ENCODE results near the gene SUFU. TPM values are rescaled to one million over a fixed set of nuclear protein-coding genes. Genes with fewer than 3 reads are reported as not detected.

The SUFU gene
- total RNA-seq, 1 experiment from 2014 or later = 13.1 TPM

DNA sequence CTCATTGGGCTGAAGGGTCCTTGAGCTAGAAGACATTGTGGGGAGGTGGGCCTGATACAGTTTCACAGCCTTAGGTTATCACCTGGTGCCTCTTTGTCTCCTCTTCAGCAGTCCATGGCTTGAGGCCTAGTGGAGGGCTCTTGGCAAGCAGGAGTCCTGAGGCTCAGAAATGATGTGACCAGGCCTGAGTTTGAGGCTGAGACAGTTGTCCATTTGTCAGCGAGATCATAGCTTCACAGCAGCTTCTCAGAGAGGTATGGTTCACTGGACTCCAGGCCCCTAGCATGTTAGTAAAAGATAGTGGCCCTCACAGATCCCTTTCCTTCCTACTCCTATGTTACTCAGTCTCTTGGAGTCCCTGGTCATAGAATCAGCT lies 19.1 kb downstream of the SUFU start:
- DNase-seq (ENCODE audit: low spot score) (no peak), ATAC-seq (no peak)
- TF ChIP-seq GABPB1 (CRISPR knock-in tag; IDR thresholded peaks at IDR 0.05) (no peak), ZNF138 (CRISPR knock-in tag; conservative IDR thresholded peaks at IDR 0.05) (no peak), NR3C1 (CRISPR knock-in tag; conservative IDR thresholded peaks at IDR 0.05; ENCODE audit: low read depth) (no peak), NR2C2 (CRISPR knock-in tag; IDR thresholded peaks at IDR 0.05) (no peak), ZNF423 (CRISPR knock-in tag; IDR thresholded peaks at IDR 0.05) (no peak), MYBL2 (CRISPR knock-in tag; IDR thresholded peaks at IDR 0.05) (no peak), FOXJ3 (CRISPR knock-in tag; IDR thresholded peaks at IDR 0.05; ENCODE audit: borderline replicate concordance) (no peak), TP53 (CRISPR knock-in tag; IDR thresholded peaks at IDR 0.05) (no peak), ELF4 (CRISPR knock-in tag; IDR thresholded peaks at IDR 0.05; ENCODE audit: low read depth) (no peak), IRF2 (CRISPR knock-in tag; IDR thresholded peaks at IDR 0.05; ENCODE audit: borderline replicate concordance, low read depth) (no peak), CREB1 (CRISPR knock-in tag; IDR thresholded peaks at IDR 0.05) (no peak), RORB (CRISPR knock-in tag; IDR thresholded peaks at IDR 0.05) (no peak)
- TF ChIP-seq, protein P1, sequence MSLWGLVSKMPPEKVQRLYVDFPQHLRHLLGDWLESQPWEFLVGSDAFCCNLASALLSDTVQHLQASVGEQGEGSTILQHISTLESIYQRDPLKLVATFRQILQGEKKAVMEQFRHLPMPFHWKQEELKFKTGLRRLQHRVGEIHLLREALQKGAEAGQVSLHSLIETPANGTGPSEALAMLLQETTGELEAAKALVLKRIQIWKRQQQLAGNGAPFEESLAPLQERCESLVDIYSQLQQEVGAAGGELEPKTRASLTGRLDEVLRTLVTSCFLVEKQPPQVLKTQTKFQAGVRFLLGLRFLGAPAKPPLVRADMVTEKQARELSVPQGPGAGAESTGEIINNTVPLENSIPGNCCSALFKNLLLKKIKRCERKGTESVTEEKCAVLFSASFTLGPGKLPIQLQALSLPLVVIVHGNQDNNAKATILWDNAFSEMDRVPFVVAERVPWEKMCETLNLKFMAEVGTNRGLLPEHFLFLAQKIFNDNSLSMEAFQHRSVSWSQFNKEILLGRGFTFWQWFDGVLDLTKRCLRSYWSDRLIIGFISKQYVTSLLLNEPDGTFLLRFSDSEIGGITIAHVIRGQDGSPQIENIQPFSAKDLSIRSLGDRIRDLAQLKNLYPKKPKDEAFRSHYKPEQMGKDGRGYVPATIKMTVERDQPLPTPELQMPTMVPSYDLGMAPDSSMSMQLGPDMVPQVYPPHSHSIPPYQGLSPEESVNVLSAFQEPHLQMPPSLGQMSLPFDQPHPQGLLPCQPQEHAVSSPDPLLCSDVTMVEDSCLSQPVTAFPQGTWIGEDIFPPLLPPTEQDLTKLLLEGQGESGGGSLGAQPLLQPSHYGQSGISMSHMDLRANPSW (CRISPR knock-in tag; conservative IDR thresholded peaks at IDR 0.05; ENCODE audit: low read depth) = no peak
- TF ChIP-seq, protein P2, sequence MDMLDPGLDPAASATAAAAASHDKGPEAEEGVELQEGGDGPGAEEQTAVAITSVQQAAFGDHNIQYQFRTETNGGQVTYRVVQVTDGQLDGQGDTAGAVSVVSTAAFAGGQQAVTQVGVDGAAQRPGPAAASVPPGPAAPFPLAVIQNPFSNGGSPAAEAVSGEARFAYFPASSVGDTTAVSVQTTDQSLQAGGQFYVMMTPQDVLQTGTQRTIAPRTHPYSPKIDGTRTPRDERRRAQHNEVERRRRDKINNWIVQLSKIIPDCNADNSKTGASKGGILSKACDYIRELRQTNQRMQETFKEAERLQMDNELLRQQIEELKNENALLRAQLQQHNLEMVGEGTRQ (CRISPR knock-in tag; IDR thresholded peaks at IDR 0.05) = no peak
- TF ChIP-seq, protein P3, sequence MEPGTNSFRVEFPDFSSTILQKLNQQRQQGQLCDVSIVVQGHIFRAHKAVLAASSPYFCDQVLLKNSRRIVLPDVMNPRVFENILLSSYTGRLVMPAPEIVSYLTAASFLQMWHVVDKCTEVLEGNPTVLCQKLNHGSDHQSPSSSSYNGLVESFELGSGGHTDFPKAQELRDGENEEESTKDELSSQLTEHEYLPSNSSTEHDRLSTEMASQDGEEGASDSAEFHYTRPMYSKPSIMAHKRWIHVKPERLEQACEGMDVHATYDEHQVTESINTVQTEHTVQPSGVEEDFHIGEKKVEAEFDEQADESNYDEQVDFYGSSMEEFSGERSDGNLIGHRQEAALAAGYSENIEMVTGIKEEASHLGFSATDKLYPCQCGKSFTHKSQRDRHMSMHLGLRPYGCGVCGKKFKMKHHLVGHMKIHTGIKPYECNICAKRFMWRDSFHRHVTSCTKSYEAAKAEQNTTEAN (CRISPR knock-in tag; IDR thresholded peaks at IDR 0.05) = no peak
- TF ChIP-seq, protein P4, sequence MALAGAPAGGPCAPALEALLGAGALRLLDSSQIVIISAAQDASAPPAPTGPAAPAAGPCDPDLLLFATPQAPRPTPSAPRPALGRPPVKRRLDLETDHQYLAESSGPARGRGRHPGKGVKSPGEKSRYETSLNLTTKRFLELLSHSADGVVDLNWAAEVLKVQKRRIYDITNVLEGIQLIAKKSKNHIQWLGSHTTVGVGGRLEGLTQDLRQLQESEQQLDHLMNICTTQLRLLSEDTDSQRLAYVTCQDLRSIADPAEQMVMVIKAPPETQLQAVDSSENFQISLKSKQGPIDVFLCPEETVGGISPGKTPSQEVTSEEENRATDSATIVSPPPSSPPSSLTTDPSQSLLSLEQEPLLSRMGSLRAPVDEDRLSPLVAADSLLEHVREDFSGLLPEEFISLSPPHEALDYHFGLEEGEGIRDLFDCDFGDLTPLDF (CRISPR knock-in tag; IDR thresholded peaks at IDR 0.05) = no peak
- TF ChIP-seq, protein P5, sequence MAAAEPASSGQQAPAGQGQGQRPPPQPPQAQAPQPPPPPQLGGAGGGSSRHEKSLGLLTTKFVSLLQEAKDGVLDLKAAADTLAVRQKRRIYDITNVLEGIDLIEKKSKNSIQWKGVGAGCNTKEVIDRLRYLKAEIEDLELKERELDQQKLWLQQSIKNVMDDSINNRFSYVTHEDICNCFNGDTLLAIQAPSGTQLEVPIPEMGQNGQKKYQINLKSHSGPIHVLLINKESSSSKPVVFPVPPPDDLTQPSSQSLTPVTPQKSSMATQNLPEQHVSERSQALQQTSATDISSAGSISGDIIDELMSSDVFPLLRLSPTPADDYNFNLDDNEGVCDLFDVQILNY (CRISPR knock-in tag; IDR thresholded peaks at IDR 0.05) = no peak
- no peak overlapping the region for H3K27ac Mint-ChIP-seq
- POLR2A ChIA-PET = no interaction called here
- H3K27me3 Mint-ChIP-seq (ENCODE audit: low read depth) = no peaks in the 10 kb centered on the region
- H3K9me3 Mint-ChIP-seq = peaks cover 3% of the 10 kb centered on the region; the same call in 1 of the 2 replicates
- no peak overlapping the region for H3K4me3 Mint-ChIP-seq
- CTCF ChIA-PET = no interaction called here
- H3K36me3 Mint-ChIP-seq = peaks cover 3% of the 10 kb centered on the region; the same call in 1 of the 2 replicates
- H3K4me1 Mint-ChIP-seq = no peaks in the 10 kb centered on the region

DNA sequence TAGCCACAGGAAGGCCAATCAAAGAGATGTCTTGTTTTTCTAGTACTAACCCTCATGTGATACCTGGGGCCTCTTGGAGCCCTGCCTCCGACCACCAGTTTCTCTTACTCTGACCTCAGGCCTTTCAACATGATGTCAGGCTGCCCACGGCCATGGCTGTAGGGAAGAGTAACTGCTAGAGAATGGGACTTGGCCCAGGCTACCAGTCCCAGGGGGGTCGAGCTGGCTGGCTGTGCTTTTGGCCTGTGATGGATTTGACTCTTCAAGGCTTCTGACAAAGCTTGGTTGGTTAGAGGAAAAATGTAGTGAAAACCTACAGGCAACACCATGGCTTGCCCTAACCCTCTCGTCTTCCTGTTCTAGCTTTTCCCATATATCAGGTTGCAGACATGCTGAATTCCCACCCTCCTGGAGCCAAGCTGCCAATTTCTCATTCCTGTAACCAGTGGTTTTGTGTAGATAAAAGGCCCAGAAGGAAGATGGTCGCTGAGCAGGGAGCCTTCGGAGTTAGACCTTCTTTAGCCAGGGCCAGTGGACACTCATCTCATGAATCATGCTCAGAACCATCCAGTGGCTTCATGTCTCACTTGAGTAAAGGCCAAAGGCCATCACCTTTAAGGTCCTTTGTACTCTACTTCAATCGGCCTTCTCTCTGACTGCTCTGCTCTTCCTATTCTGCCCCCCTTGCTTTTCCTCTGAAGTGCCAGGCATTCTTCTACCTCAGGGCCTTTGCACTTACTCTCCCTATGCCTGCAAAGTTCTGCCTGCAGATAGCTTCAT lies 19.7 kb downstream of the SUFU start:
- ChIA-PET POLR2A (interaction anchor here (0.7 kb wide), 1 partner anchor 177 kb away, joined by 5 read pairs; no protein-coding TSS in a partner anchor), CTCF (no interaction called here)
- no peaks in the 10 kb centered on the region for H3K27me3 Mint-ChIP-seq (ENCODE audit: low read depth)
- DNase-seq (ENCODE audit: low spot score) = no peak
- no peaks in the 10 kb centered on the region for H3K4me1 Mint-ChIP-seq
- ATAC-seq = no peak
- H3K27ac Mint-ChIP-seq = no peak overlapping the region
- H3K9me3 Mint-ChIP-seq = peaks cover 3% of the 10 kb centered on the region; the same call in 1 of the 2 replicates
- peaks cover 3% of the 10 kb centered on the region; the same call in 1 of the 2 replicates for H3K36me3 Mint-ChIP-seq
- no peak overlapping the region for H3K4me3 Mint-ChIP-seq
- TF ChIP-seq SP1 (CRISPR knock-in tag; conservative IDR thresholded peaks at IDR 0.05) (no peak), FOXK1 (CRISPR knock-in tag; IDR thresholded peaks at IDR 0.05) (no peak), CREM (CRISPR knock-in tag; IDR thresholded peaks at IDR 0.05) (no peak), ZBTB21 (CRISPR knock-in tag; IDR thresholded peaks at IDR 0.05; ENCODE audit: borderline replicate concordance) (no peak), GRHL2 (CRISPR knock-in tag; IDR thresholded peaks at IDR 0.05; ENCODE audit: insufficient replicate concordance, severe bottlenecking) (no peak), ZNF425 (CRISPR knock-in tag; conservative IDR thresholded peaks at IDR 0.05) (no peak), NR1H2 (CRISPR knock-in tag; IDR thresholded peaks at IDR 0.05) (no peak)
- TF ChIP-seq, protein P6, sequence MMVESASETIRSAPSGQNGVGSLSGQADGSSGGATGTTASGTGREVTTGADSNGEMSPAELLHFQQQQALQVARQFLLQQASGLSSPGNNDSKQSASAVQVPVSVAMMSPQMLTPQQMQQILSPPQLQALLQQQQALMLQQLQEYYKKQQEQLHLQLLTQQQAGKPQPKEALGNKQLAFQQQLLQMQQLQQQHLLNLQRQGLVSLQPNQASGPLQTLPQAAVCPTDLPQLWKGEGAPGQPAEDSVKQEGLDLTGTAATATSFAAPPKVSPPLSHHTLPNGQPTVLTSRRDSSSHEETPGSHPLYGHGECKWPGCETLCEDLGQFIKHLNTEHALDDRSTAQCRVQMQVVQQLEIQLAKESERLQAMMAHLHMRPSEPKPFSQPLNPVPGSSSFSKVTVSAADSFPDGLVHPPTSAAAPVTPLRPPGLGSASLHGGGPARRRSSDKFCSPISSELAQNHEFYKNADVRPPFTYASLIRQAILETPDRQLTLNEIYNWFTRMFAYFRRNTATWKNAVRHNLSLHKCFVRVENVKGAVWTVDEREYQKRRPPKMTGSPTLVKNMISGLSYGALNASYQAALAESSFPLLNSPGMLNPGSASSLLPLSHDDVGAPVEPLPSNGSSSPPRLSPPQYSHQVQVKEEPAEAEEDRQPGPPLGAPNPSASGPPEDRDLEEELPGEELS (CRISPR knock-in tag; IDR thresholded peaks at IDR 0.05) = no peak
